ENCODE measurements around the gene SEMA4D. TPM values are rescaled to one million over a fixed set of nuclear protein-coding genes. Genes with fewer than 3 reads are reported as not detected.

SEMA4D gene
- total RNA-seq, 1 donor from 2014 or later = 46.2 TPM

DNA sequence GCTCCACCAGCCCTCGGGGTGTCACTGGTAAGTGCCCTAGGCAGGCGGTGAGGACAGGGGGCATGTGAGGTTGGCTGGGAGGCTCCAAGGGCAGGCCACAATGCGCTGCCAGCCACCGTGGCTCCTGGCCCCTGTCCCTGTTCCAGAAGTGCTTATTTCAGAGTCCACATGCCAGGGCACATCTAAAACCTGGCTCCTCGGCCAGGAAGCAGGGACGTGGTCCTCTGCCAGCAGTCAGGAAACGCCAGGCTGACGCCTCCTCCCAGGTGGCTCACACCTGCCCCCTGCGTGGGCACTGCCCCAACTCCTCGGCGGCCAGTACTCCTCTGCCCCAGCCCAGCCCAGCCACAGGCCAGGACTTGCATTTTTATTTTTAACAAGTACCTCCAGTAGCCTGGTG, 111.1 kb downstream of the SEMA4D start:
- TF ChIP-seq, protein P1, sequence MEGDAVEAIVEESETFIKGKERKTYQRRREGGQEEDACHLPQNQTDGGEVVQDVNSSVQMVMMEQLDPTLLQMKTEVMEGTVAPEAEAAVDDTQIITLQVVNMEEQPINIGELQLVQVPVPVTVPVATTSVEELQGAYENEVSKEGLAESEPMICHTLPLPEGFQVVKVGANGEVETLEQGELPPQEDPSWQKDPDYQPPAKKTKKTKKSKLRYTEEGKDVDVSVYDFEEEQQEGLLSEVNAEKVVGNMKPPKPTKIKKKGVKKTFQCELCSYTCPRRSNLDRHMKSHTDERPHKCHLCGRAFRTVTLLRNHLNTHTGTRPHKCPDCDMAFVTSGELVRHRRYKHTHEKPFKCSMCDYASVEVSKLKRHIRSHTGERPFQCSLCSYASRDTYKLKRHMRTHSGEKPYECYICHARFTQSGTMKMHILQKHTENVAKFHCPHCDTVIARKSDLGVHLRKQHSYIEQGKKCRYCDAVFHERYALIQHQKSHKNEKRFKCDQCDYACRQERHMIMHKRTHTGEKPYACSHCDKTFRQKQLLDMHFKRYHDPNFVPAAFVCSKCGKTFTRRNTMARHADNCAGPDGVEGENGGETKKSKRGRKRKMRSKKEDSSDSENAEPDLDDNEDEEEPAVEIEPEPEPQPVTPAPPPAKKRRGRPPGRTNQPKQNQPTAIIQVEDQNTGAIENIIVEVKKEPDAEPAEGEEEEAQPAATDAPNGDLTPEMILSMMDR (IDR thresholded peaks at IDR 0.05) = no peak
- H3K36me3 ChIP-seq = peaks cover 56% of the 10 kb centered on the region
- no peak for ATAC-seq
- no peak overlapping the region for H3K4me3 ChIP-seq
- H3K4me1 ChIP-seq = no peaks in the 10 kb centered on the region
- H3K27me3 ChIP-seq = no peaks in the 10 kb centered on the region
- DNase-seq = no peak
- H3K9me3 ChIP-seq = no peaks in the 10 kb centered on the region
- no peak overlapping the region for H3K27ac ChIP-seq
- intact Hi-C loops (cut with DNase I) = no loop called here

DNA sequence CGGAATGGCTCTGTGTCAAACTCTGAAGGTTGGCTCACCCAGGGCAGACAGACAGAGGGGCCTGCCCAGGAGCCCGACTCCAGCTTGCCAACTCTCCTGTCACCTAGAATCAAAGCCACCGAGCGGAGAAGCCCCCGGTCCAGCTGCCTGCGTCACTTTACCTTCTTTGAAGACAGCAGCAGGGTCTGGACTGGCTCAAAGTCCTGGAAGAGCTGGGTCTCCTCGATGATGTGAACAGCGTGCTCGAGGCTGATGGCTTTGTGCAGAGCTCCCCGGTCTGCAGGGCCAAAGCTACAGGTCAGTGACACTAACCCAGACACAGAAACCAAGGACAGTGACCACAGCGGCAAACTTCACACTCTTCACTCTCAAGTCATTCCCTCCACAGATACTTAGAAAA, 111.7 kb downstream of the SEMA4D start:
- ATAC-seq = no peak
- H3K36me3 ChIP-seq = peaks cover 50% of the 10 kb centered on the region
- no peak for DNase-seq
- H3K4me1 ChIP-seq = no peaks in the 10 kb centered on the region
- intact Hi-C loops (cut with DNase I) = no loop called here
- TF ChIP-seq, protein P1 (IDR thresholded peaks at IDR 0.05) = no peak
- H3K27ac ChIP-seq = no peak overlapping the region
- no peak overlapping the region for H3K4me3 ChIP-seq
- H3K9me3 ChIP-seq = no peaks in the 10 kb centered on the region
- H3K27me3 ChIP-seq = no peaks in the 10 kb centered on the region

GRCh38 chr9:89384783-89385182, 113.1 kb downstream of the SEMA4D start:
- H3K27me3 ChIP-seq = no peaks in the 10 kb centered on the region
- no peak overlapping the region for H3K27ac ChIP-seq
- intact Hi-C loops (cut with DNase I) = no loop called here
- DNase-seq (no peak), ATAC-seq (no peak)
- peaks cover 35% of the 10 kb centered on the region for H3K36me3 ChIP-seq
- no peaks in the 10 kb centered on the region for H3K9me3 ChIP-seq
- H3K4me3 ChIP-seq = no peak overlapping the region
- no peaks in the 10 kb centered on the region for H3K4me1 ChIP-seq
- TF ChIP-seq, protein P1 (IDR thresholded peaks at IDR 0.05) = no peak

- H3K36me3 ChIP-seq = peaks cover 27% of the 10 kb centered on the region
- intact Hi-C loops (cut with DNase I) = no loop called here
- no peaks in the 10 kb centered on the region for H3K27me3 ChIP-seq
- H3K4me1 ChIP-seq = no peaks in the 10 kb centered on the region
- no peak for ATAC-seq
- no peak overlapping the region for H3K27ac ChIP-seq
- DNase-seq = no peak
- no peaks in the 10 kb centered on the region for H3K9me3 ChIP-seq
- H3K4me3 ChIP-seq = no peak overlapping the region
- TF ChIP-seq, protein P1 (IDR thresholded peaks at IDR 0.05) = no peak
Measured at GRCh38 chr9:89383721-89384300, 114.1 kb downstream of the SEMA4D start.

DNA sequence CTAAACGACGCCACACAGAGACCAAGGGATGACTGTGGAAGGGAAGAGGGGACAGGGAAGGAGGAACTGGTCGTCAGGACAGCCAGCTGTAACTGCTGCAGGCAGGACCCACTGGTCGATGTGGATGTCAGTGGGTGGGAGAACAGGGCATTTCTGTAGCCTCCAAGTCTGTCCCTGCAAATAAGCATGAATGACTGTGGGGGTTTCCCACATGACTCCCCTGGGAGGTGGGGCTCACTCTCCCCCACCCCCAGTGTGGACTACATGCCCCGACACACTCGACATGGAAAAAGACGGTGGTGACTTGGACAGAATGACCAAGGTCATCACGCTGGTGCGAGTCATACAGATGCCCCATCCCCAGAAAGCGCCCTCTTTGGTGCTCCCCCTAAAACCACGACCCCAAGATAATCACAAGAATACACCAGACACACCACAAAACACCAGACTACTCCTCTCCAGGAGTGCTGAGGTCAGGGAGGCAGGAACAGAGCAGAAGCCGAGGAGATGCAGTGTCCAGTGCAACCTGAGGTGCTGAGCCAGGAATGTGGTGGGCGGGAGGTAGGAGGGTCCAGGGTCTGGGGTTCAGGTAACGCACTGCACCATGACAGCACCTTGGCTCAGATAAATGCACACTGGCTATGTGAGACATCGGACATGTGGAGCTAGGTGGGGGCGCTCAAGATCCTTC, 114.7 kb downstream of the SEMA4D start:
- Histone ChIP-seq H3K27me3 (no peaks in the 10 kb centered on the region), H3K36me3 (peaks cover 26% of the 10 kb centered on the region), H3K4me3 (no peak overlapping the region), H3K4me1 (no peaks in the 10 kb centered on the region), H3K9me3 (no peaks in the 10 kb centered on the region), H3K27ac (no peak overlapping the region)
- TF ChIP-seq, protein P1 (IDR thresholded peaks at IDR 0.05) = no peak
- intact Hi-C loops (cut with DNase I) = no loop called here
- no peak for DNase-seq
- no peak for ATAC-seq
